ENCODE measurements around the gene ZNF74.

GRCh38 chr22:20450551-20450906, 56.6 kb downstream of the ZNF74 start:
- TF ChIP-seq POLR2AphosphoS5 (IDR thresholded peaks at IDR 0.05; ENCODE audit: low read depth, low read length) (no peak), SIN3A (IDR thresholded peaks at IDR 0.05; ENCODE audit: borderline replicate concordance, insufficient read depth, low read length) (no peak), REST (IDR thresholded peaks at IDR 0.05; ENCODE audit: insufficient read depth in 1 of 2, low read depth in 2 of 2, low read length in 2 of 2) (no peak), TAF1 (IDR thresholded peaks at IDR 0.05; ENCODE audit: borderline replicate concordance, insufficient read depth, low read length) (no peak)

All from PFSK-1 (cell line).